Fibroblast of villous mesenchyme (primary cell): Measurements from ENCODE around the gene SRC. TPM values are rescaled to one million over a fixed set of nuclear protein-coding genes. Genes with fewer than 3 reads are reported as not detected.

Source experiments
- DNase-seq: peaks from one replicate; pipeline ENCODE4 v3.0.0-alpha.2; 2010; ENCODE audit warnings: low read depth
- H3K4me3 ChIP-seq: 2 replicates; pipeline ENCODE4 v1.5.1; 2011; ENCODE audit warnings: low read depth, mild to moderate bottlenecking, low read length
- CTCF ChIP-seq: IDR thresholded peaks from 2 replicates; pipeline ENCODE4 v1.5.1; 2012; ENCODE audit warnings: low read depth, mild to moderate bottlenecking, low read length; ENCODE audit not compliant: insufficient read depth
- total RNA-seq: library from RNA; depleted of rRNA; stranded (reverse); fragments of >200 nt; gene quantifications from 2 replicates; pipeline ENCODE4 v1.2.3, GENCODE V29; 2012

The SRC gene
- total RNA-seq, 1 donor, result 20.3 TPM

GRCh38 chr20:37314617-37315016 is 31.3 kb upstream of the SRC start:
- DNase-seq, result peak; percentile 81
- peak overlapping the region; percentile 9 for H3K4me3 ChIP-seq
- TF ChIP-seq CTCF, result no peak

- DNase-seq, result peak; percentile 98
- no peak for TF ChIP-seq CTCF
- no peak overlapping the region for H3K4me3 ChIP-seq
Observed at GRCh38 chr20:37315021-37315451, 30.9 kb upstream of the SRC start.

- no peak for TF ChIP-seq CTCF
- no peak overlapping the region for H3K4me3 ChIP-seq
Observed at GRCh38 chr20:37315452-37316110, 30.4 kb upstream of the SRC start.

GRCh38 chr20:37316116-37316774 is 29.7 kb upstream of the SRC start:
- no peak for TF ChIP-seq CTCF

More at GRCh38 chr20:37315452-37316110, 30.4 kb upstream of the SRC start:
- DNase-seq, result no peak

GRCh38 chr20:37316775-37317170 is 29.2 kb upstream of the SRC start:
- no peak for TF ChIP-seq CTCF
- no peak overlapping the region for H3K4me3 ChIP-seq
- DNase-seq, result no peak

More at GRCh38 chr20:37316116-37316774, 29.7 kb upstream of the SRC start:
- DNase-seq, result no peak
- H3K4me3 ChIP-seq, result no peak overlapping the region

- no peak overlapping the region for H3K4me3 ChIP-seq
- no peak for TF ChIP-seq CTCF
- DNase-seq, result no peak
Observed at GRCh38 chr20:37317316-37317715, 28.6 kb upstream of the SRC start.
